Activated CD8-positive, alpha-beta memory T cell treated with anti-CD3 and anti-CD28 coated beads, Interleukin-2, amount 50 U/mL, for 1 hour (primary cell): ENCODE measurements around the gene CCDC170.
"Not testable (repeated sequence)": the region's sequence is repeated elsewhere in the genome, so short reads cannot be mapped to it uniquely, and the experiment has no call there.

Experiments
- DNase-seq: peaks from one replicate; pipeline ENCODE4 v3.0.0-alpha.2; 2020; ENCODE audit errors: extremely low read depth

CCDC170 gene

GRCh38 chr6:151494235-151494935 is 568 bp downstream of the CCDC170 start:
- no peak for DNase-seq

- no peak for DNase-seq
Measured at GRCh38 chr6:151494936-151495320, 1.1 kb downstream of the CCDC170 start.

GRCh38 chr6:151495380-151495779 is 1.6 kb downstream of the CCDC170 start:
- no peak for DNase-seq

- no peak for DNase-seq
Measured at GRCh38 chr6:151497905-151498304, 4.1 kb downstream of the CCDC170 start.

GRCh38 chr6:151498327-151498726 is 4.5 kb downstream of the CCDC170 start:
- no peak for DNase-seq

GRCh38 chr6:151499551-151499950 is 5.7 kb downstream of the CCDC170 start:
- DNase-seq: no peak

- no peak for DNase-seq
Measured at GRCh38 chr6:151501511-151502136, 7.8 kb downstream of the CCDC170 start.

- no peak for DNase-seq
Measured at GRCh38 chr6:151502499-151502898, 8.7 kb downstream of the CCDC170 start.

- DNase-seq: no peak
Measured at GRCh38 chr6:151506761-151507160, 12.9 kb downstream of the CCDC170 start.

GRCh38 chr6:151509048-151509447 is 15.2 kb downstream of the CCDC170 start:
- no peak for DNase-seq

GRCh38 chr6:151512481-151512880 is 18.7 kb downstream of the CCDC170 start:
- no peak for DNase-seq

- DNase-seq: no peak
Measured at GRCh38 chr6:151514000-151514730, 20.3 kb downstream of the CCDC170 start.

GRCh38 chr6:151518992-151519391 is 25.2 kb downstream of the CCDC170 start:
- DNase-seq: not testable (repeated sequence)

- no peak for DNase-seq
Measured at GRCh38 chr6:151523034-151523433, 29.2 kb downstream of the CCDC170 start.

GRCh38 chr6:151524059-151524458 is 30.2 kb downstream of the CCDC170 start:
- DNase-seq: no peak

GRCh38 chr6:151534576-151534975 is 40.8 kb downstream of the CCDC170 start:
- no peak for DNase-seq

GRCh38 chr6:151535476-151536187 is 41.8 kb downstream of the CCDC170 start:
- DNase-seq: no peak

- DNase-seq: no peak
Measured at GRCh38 chr6:151536188-151536479, 42.3 kb downstream of the CCDC170 start.

GRCh38 chr6:151537556-151537955 is 43.7 kb downstream of the CCDC170 start:
- no peak for DNase-seq

GRCh38 chr6:151539506-151540268 is 45.9 kb downstream of the CCDC170 start:
- no peak for DNase-seq

GRCh38 chr6:151544453-151544852 is 50.6 kb downstream of the CCDC170 start:
- no peak for DNase-seq

GRCh38 chr6:151544884-151545283 is 51.1 kb downstream of the CCDC170 start:
- not testable (repeated sequence) for DNase-seq
